Epithelial cell of proximal tubule (primary cell): ENCODE measurements around the gene SEZ6L2. TPM values are rescaled to one million over a fixed set of nuclear protein-coding genes. Genes with fewer than 3 reads are reported as not detected.

ENCODE experiments used
- DNase-seq: peaks from one replicate; pipeline ENCODE4 v3.0.0-alpha.2; 2011; ENCODE audit warnings: low read depth
- H3K4me3 ChIP-seq: 2 replicates; pipeline ENCODE4 v1.5.1; 2011; ENCODE audit warnings: low read depth, mild to moderate bottlenecking, low read length
- CTCF ChIP-seq: conservative IDR thresholded peaks from 2 replicates; pipeline ENCODE4 v1.5.1; 2012; ENCODE audit warnings: low read depth, mild to moderate bottlenecking, low read length
- total RNA-seq: library from RNA; depleted of rRNA; stranded (reverse); fragments of >200 nt; gene quantifications from 2 replicates; pipeline ENCODE4 v1.2.3, GENCODE V29; 2015

SEZ6L2 gene
- total RNA-seq, 1 donor from 2014 or later, result 12.8 TPM

- no peak overlapping the region for H3K4me3 ChIP-seq
- TF ChIP-seq CTCF, result no peak
- DNase-seq, result no peak
These were observed 10.0 kb upstream of the SEZ6L2 start for GRCh38 chr16:29909391-29909790.

- TF ChIP-seq CTCF, result no peak
- DNase-seq, result no peak
- H3K4me3 ChIP-seq, result no peak overlapping the region
These were observed 9.4 kb upstream of the SEZ6L2 start for GRCh38 chr16:29908719-29909220.

GRCh38 chr16:29907973-29908372 is 8.6 kb upstream of the SEZ6L2 start:
- H3K4me3 ChIP-seq, result no peak overlapping the region
- no peak for DNase-seq
- no peak for TF ChIP-seq CTCF

GRCh38 chr16:29906520-29907244 is 7.3 kb upstream of the SEZ6L2 start:
- no peak overlapping the region for H3K4me3 ChIP-seq
- TF ChIP-seq CTCF, result no peak
- DNase-seq, result no peak

- TF ChIP-seq CTCF, result no peak
- no peak overlapping the region for H3K4me3 ChIP-seq
- no peak for DNase-seq
These were observed 6.3 kb upstream of the SEZ6L2 start for GRCh38 chr16:29905668-29906067.

GRCh38 chr16:29904947-29905346 is 5.6 kb upstream of the SEZ6L2 start:
- TF ChIP-seq CTCF, result no peak
- H3K4me3 ChIP-seq, result no peak overlapping the region
- DNase-seq, result no peak

GRCh38 chr16:29903590-29903989 is 4.2 kb upstream of the SEZ6L2 start:
- no peak overlapping the region for H3K4me3 ChIP-seq
- DNase-seq, result no peak
- no peak for TF ChIP-seq CTCF
